ENCODE data around the gene ING2.

ING2 gene

DNA sequence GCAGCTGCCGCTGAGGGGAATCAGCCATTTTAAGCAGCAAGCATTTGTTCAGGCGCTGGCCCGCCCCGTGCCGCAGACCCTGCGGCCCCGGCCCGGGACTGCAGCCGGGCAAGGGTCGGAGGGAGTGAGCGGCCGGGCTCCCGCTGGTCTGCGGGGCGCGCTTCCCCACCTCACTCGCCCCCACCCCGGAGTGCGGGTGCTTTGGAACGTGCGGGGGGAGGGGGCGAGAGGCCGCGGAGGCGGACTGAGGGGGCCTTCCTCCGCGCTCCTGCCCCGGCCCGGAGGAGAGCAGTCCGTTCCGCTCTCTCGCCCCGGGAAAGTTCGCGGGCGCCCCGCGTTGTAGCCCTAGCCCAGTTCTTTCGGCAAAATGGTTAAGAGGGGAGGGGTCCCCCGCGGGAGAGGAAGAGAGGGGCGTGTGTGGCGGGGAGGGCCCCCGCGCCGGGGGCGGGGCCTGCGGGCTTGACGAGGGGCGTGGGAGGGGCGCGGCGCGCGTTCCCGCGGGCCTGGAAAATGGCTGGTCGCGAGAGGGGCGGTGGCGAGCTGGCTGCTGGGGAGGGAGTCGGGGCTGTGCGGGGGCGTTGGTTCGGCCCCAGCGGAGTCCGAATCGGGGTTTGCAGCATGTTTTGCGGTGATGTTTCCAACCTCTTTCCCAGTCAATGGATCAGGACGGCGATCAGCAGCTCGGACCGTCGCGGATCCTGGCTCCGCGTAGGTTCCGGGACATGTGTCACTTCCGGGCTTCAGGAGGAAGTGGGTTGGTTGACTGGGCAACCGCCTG lies 942 bp downstream of the ING2 start:
- CTCF ChIA-PET: no interaction called here

DNA sequence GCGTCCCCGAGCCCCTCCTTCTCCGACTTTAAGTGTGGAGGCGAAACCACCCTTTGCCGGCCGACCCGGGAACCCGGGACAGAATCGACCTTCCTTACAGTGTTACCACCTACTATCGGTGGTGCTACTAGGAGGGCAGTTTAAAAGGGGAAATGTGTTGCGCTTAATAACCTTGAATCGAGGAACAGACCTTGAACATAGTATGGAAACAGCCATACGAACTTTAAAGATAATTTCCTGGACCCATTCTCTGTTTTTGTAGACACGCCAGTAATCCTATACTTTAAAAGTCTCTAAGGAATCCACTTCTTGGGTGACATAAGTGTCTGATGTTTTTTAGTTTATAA lies 1.5 kb downstream of the ING2 start:
- no peak for DNase-seq (ENCODE audit: low read depth, low spot score)
- TF ChIP-seq, protein P1, sequence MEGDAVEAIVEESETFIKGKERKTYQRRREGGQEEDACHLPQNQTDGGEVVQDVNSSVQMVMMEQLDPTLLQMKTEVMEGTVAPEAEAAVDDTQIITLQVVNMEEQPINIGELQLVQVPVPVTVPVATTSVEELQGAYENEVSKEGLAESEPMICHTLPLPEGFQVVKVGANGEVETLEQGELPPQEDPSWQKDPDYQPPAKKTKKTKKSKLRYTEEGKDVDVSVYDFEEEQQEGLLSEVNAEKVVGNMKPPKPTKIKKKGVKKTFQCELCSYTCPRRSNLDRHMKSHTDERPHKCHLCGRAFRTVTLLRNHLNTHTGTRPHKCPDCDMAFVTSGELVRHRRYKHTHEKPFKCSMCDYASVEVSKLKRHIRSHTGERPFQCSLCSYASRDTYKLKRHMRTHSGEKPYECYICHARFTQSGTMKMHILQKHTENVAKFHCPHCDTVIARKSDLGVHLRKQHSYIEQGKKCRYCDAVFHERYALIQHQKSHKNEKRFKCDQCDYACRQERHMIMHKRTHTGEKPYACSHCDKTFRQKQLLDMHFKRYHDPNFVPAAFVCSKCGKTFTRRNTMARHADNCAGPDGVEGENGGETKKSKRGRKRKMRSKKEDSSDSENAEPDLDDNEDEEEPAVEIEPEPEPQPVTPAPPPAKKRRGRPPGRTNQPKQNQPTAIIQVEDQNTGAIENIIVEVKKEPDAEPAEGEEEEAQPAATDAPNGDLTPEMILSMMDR (IDR thresholded peaks at IDR 0.05; ENCODE audit: insufficient read depth, low read length, missing control alignments): no peak
- CTCF ChIA-PET: no interaction called here
- H3K4me3 ChIP-seq (ENCODE audit: low read depth, low read length): peak overlapping the region; percentile 93
- POLR2A ChIA-PET: no interaction called here

More for the DNA sequence above, 942 bp downstream of the ING2 start:
- POLR2A ChIA-PET: no interaction called here
- DNase-seq (ENCODE audit: low read depth, low spot score): peak; percentile 28
- H3K4me3 ChIP-seq (ENCODE audit: low read depth, low read length): peak overlapping the region; percentile 93
- TF ChIP-seq, protein P1 (IDR thresholded peaks at IDR 0.05; ENCODE audit: insufficient read depth, low read length, missing control alignments): no peak

DNA sequence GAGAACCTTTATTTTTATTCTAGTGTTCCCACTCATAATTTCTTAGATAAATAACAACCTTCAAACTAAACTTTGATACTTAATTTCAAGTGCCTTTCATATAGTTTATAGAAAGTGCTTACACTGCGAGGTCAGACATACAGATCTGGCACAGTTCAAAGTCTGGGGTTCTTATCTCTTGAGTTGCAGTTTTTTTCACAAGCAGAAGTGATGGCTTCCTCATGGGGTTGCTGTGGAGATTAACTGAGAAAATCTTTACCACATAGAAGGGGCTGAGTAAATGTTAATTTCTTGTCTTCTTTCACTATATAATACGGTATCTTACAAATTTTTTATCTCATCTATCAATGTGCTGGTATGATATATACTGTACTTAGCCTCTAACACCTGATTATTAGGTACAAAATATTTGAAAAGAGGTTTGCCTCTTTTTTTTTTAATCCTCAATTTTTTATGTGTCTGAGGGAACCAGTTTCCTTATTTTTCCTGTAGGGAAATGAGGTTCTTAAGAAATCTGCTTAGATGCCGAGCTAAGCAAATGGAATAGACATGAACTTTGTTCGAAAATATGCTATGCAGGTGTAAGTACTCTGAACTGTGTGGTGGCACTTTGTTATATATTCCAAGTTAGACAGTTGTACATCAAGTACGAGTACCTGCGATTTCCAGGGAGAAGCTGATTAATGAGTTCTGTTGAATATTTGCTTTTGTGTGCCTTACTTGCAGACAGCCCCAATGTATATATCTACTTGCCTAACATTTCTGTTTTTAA lies 3.3 kb downstream of the ING2 start:
- TF ChIP-seq, protein P1 (IDR thresholded peaks at IDR 0.05; ENCODE audit: insufficient read depth, low read length, missing control alignments): no peak
- CTCF ChIA-PET: no interaction called here
- no peak for DNase-seq (ENCODE audit: low read depth, low spot score)
- no peak overlapping the region for H3K4me3 ChIP-seq (ENCODE audit: low read depth, low read length)
- POLR2A ChIA-PET: no interaction called here

DNA sequence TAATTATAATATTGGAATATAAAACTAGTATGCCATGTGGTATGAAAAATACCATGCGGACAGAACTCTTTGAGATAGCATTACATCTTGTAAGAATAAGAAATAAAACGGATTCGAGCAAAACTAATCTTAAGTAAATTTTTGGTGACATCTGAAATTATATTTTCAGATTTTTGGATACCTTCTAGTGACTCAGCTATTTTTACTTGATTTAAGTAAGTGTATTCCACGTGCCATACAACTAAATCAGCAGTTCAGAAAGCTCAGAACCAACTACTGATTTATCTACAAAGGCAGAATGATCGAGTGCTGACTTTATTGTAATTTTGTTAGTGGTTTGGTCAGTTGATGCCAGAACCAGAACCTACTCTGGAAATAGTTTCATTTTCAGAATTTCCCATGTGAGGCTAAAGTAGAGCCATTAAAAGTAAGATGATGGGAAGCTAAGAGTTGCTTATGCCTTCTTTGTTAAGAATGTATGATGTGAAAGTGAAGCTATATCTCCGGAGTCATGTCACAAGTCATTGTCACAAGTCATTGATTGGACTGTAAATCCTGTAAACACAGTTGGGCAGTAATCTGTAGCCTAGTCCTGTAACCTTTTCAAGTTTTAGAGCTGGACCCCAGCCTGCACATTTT lies 4.0 kb downstream of the ING2 start:
- POLR2A ChIA-PET: no interaction called here
- CTCF ChIA-PET: no interaction called here
- TF ChIP-seq, protein P1 (IDR thresholded peaks at IDR 0.05; ENCODE audit: insufficient read depth, low read length, missing control alignments): no peak
- no peak overlapping the region for H3K4me3 ChIP-seq (ENCODE audit: low read depth, low read length)
- DNase-seq (ENCODE audit: low read depth, low spot score): no peak

DNA sequence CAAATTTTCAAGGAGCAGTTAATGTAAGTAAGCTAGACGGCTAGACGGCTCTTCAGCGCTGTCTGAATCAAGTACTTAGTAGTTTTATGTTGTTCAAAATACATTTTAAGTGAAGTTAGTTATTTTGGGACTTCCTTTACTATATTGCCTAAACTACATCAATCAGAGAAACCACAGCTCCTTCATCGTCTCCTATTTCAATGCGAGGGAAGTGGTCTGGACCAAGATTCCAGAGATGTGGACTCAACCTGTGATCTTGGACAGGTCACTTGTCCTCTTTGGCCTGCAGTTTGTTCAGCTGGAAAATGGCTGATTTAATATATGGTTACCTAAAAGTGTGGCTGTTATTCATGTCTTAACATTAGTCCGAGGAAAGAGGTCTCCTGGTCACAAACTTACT lies 10.6 kb downstream of the ING2 start:
- DNase-seq (ENCODE audit: low read depth, low spot score): no peak
- ChIA-PET POLR2A (no interaction called here), CTCF (no interaction called here)
- H3K4me3 ChIP-seq (ENCODE audit: low read depth, low read length): no peak overlapping the region
- TF ChIP-seq, protein P1 (IDR thresholded peaks at IDR 0.05; ENCODE audit: insufficient read depth, low read length, missing control alignments): no peak

DNA sequence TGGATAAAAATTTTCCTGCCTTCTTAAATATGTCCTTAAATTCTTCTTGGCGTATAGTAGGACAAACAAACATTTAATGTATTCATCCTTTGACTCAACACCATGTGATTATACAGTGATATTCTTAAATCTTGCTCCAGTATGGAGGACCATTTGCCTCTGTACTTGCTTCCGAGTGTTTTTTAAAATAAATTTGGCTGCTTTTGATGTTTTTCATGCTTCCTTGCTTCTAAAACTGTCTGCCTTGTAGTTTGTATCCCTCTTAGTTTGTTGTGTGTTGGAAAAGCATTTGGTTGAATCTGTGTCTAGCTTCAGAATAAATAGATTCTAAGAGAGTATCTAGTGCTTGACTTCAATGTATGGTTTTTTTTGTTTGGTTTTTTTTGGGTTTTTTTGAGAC lies 12.3 kb downstream of the ING2 start:
- CTCF ChIA-PET: interaction anchor here (0.7 kb wide), 1 partner anchor 85 kb away, joined by 3 read pairs; no protein-coding TSS in a partner anchor
- no peak overlapping the region for H3K4me3 ChIP-seq (ENCODE audit: low read depth, low read length)
- POLR2A ChIA-PET: no interaction called here
- TF ChIP-seq, protein P1 (IDR thresholded peaks at IDR 0.05; ENCODE audit: insufficient read depth, low read length, missing control alignments): no peak
- DNase-seq (ENCODE audit: low read depth, low spot score): no peak
